KMS-11 (cell line): ENCODE results near the gene ATP10D.

ENCODE experiments used
- H2AFZ ChIP-seq: fragments of 200-600 bp; sonication (generic); 2 replicates; pipeline ENCODE4 v1.6.1; 2016; ENCODE audit warnings: antibody characterized with exemption, mixed run types, low read depth
- H3K27ac ChIP-seq: fragments of 200-600 bp; sonication (generic); 2 replicates; pipeline ENCODE4 v1.6.1; 2016; ENCODE audit warnings: mild to moderate bottlenecking, mixed run types
- H3K27me3 ChIP-seq: fragments of 200-600 bp; sonication (generic); 2 replicates; pipeline ENCODE4 v1.6.1; 2017; ENCODE audit warnings: mild to moderate bottlenecking, low read depth, mixed run types, moderate library complexity; ENCODE audit not compliant: insufficient read depth
- H3K36me3 ChIP-seq: fragments of 200-600 bp; sonication (generic); 2 replicates; pipeline ENCODE4 v1.6.1; 2017; ENCODE audit warnings: mild to moderate bottlenecking, mixed run types; ENCODE audit not compliant: insufficient read depth
- H3K4me1 ChIP-seq: fragments of 200-600 bp; sonication (generic); 2 replicates; pipeline ENCODE4 v1.6.1; 2016; ENCODE audit warnings: mild to moderate bottlenecking, low read depth, mixed run types; ENCODE audit not compliant: poor library complexity, severe bottlenecking
- H3K4me2 ChIP-seq: fragments of 200-600 bp; sonication (generic); 2 replicates; pipeline ENCODE4 v1.7.0; 2016; ENCODE audit warnings: mild to moderate bottlenecking, mixed run types
- H3K4me3 ChIP-seq: fragments of 200-600 bp; sonication (generic); IDR thresholded peaks from 2 replicates; pipeline ENCODE4 v1.6.1; 2017; ENCODE audit warnings: low read depth, low read length, mixed read lengths; ENCODE audit not compliant: insufficient read depth
- H3K79me2 ChIP-seq: fragments of 200-600 bp; sonication (generic); 2 replicates; pipeline ENCODE4 v1.6.1; 2016; ENCODE audit warnings: low read depth, mixed run types; ENCODE audit not compliant: insufficient read depth
- H3K9ac ChIP-seq: fragments of 200-600 bp; sonication (generic); 2 replicates; pipeline ENCODE4 v1.6.1; 2016; ENCODE audit warnings: mild to moderate bottlenecking, mixed run types
- H4K20me1 ChIP-seq: fragments of 200-600 bp; sonication (generic); 2 replicates; pipeline ENCODE4 v1.6.1; 2016; ENCODE audit warnings: mild to moderate bottlenecking, mixed run types; ENCODE audit not compliant: insufficient read depth
- CTCF ChIP-seq: fragments of 200-600 bp; sonication (generic); conservative IDR thresholded peaks from 2 replicates; pipeline ENCODE4 v1.6.1; 2017; ENCODE audit warnings: low read depth, mild to moderate bottlenecking, antibody characterized with exemption, low read length, moderate library complexity, mixed read lengths

The ATP10D gene

GRCh38 chr4:47531954-47532321 lies 46.9 kb downstream of the ATP10D start:
- Histone ChIP-seq H4K20me1 (no peaks in the 10 kb centered on the region), H3K9ac (no peak overlapping the region), H3K4me2 (no peak overlapping the region), H3K79me2 (no peaks in the 10 kb centered on the region), H3K4me3 (no peak overlapping the region), H2AFZ (no peak overlapping the region), H3K4me1 (no peaks in the 10 kb centered on the region), H3K27me3 (no peaks in the 10 kb centered on the region), H3K36me3 (no peaks in the 10 kb centered on the region), H3K27ac (no peak overlapping the region)
- TF ChIP-seq CTCF: no peak

GRCh38 chr4:47532658-47533057 lies 47.6 kb downstream of the ATP10D start:
- Histone ChIP-seq H4K20me1 (no peaks in the 10 kb centered on the region), H3K4me2 (no peak overlapping the region), H2AFZ (no peak overlapping the region), H3K79me2 (no peaks in the 10 kb centered on the region), H3K27me3 (no peaks in the 10 kb centered on the region), H3K27ac (no peak overlapping the region), H3K36me3 (no peaks in the 10 kb centered on the region), H3K4me3 (no peak overlapping the region), H3K4me1 (no peaks in the 10 kb centered on the region), H3K9ac (no peak overlapping the region)
- no peak for TF ChIP-seq CTCF

GRCh38 chr4:47533689-47534347 lies 48.7 kb downstream of the ATP10D start:
- Histone ChIP-seq H3K9ac (no peak overlapping the region), H3K4me2 (no peak overlapping the region), H3K79me2 (no peaks in the 10 kb centered on the region), H4K20me1 (no peaks in the 10 kb centered on the region), H3K27me3 (no peaks in the 10 kb centered on the region), H3K36me3 (no peaks in the 10 kb centered on the region), H3K4me1 (no peaks in the 10 kb centered on the region), H2AFZ (no peak overlapping the region), H3K27ac (no peak overlapping the region), H3K4me3 (no peak overlapping the region)
- TF ChIP-seq CTCF: no peak

GRCh38 chr4:47534772-47535171 lies 49.7 kb downstream of the ATP10D start:
- no peaks in the 10 kb centered on the region for H4K20me1 ChIP-seq
- no peaks in the 10 kb centered on the region for H3K36me3 ChIP-seq
- no peak for TF ChIP-seq CTCF
- no peaks in the 10 kb centered on the region for H3K27me3 ChIP-seq
- H3K4me2 ChIP-seq: no peak overlapping the region
- no peaks in the 10 kb centered on the region for H3K79me2 ChIP-seq
- H3K4me1 ChIP-seq: no peaks in the 10 kb centered on the region
- H3K9ac ChIP-seq: no peak overlapping the region
- no peak overlapping the region for H3K4me3 ChIP-seq
- no peak overlapping the region for H2AFZ ChIP-seq
- H3K27ac ChIP-seq: no peak overlapping the region
